Posterior cingulate gyrus (tissue), 11 donors: Measurements from ENCODE around the gene JPH3.
A peak's percentile ranks its signal among the peaks of the same experiment; 100 is the strongest.

Experiments
- DNase-seq, 10 donors: peaks; one replicate each; pipeline versions ENCODE4 v3.0.0 to v3.0.0-alpha.2; 2020 to 2021; ENCODE audit warnings: mixed read lengths in 3 of 10
- intact Hi-C: fragments of 100-400 bp; cut with DNase I; formaldehyde crosslinking; loops from one replicate; pipeline ENCODE4 v1.15.1; 2023

JPH3 gene

DNA sequence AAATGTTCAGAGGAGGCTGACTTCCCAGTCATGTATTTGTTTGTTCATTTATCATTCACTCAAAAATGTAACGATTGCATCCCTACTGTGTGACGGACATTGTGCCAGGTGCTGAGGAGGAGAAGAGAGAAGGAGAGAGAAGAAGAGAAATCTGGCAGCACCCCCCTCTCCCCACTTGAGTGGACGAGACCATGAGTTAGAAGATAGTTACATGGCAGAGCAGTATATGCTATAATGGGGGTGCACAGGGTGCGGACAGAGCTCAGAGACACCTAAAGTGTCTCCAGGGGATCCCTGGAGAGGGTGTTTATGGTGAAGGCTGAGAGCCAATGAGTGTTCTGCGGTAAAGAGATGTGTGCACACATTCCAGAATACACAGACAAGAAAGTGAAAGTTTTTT lies 6.6 kb upstream of the JPH3 start:
- intact Hi-C loops = no loop called here
- no peak for DNase-seq

DNA sequence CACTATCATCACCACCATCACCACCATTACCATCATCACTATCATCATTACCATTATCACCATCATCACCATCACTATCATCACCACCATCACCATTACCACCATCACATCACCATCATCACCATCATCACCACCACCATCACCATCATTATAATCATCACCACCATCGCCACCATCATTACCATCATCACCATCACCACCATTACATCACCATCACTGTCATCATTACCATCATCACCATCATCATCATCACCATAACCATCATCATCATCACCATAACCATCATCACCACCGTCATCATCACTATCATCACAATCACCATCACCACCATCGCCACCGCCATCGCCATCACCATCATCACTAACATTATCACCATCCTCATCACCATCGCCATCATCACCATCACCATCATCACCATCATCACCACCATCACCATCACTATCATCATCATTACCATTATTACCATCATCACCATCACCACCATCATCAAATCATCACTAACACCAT lies 4.9 kb upstream of the JPH3 start:
- intact Hi-C loops = no loop called here
- DNase-seq = no peak

DNA sequence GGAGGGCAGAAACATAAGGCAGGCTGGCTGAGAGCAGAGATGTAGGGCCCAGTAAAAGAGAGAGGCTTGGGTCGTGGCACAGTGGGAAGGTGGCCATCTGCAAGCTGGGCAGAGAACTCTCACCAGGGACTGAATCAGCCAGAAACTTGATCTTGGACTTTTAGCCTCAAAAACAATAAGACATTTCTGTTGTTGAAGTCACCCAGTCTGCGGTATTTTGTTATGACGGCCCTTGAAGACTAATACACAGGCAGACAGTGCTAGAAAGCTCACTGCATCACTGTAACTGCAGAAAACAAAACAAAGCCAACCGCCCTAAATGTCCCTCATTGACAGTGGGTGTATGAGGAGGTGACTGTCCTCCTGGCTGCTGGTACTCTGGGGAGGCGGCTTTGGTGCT lies 3.9 kb upstream of the JPH3 start:
- intact Hi-C loops = no loop called here
- no peak for DNase-seq

DNA sequence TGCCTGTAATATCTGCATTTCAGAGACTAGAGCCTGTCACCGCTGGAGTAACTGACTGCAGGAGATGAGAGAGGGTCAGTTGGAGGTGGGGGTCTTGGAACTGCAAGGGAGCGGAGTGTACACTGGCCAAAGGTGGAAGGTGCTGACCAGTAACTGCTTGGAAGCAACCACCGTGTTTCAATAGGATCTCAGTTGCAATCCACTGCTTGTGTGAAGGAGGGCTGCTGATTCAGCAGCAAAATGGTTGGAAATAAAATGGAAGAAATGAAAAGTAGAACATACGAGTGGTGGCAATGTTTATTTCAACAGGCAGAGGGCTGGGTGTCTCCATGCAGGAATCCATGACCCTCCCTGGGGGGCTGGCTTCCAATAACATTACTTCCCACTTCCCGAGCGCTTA lies 2.1 kb upstream of the JPH3 start:
- intact Hi-C loops = no loop called here
- peak in 1 of 10 donors; percentile 2 for DNase-seq

DNA sequence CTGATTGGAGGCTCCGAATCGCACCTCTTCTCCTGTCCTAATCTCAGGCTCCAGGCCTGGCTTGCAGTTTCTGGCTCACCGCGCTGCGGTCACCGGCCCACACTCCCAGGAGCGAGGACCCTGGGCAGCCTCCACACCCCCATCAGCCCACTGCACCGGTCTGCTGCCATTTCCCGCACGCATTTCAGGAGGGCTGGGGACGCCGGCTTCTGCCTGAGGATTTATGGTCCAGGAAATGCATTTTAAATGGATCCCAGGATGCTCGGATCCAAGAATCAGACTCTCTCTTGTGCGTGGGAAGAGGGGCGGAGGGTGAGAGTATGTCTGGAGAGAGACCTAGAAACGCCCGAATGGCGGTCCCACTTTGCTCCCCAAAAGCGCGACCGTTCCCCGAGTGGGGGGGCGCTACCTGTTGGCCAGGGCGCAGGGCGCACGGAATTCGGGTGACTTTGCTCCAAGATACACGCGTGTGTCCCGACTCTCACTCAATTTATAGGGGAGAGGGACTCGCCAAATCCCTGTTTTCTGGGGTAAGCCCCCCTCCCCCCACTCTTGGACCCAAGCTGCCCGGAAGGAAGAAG lies 817 bp upstream of the JPH3 start:
- intact Hi-C loops = no loop called here
- peak in 2 of 10 donors; percentile 63 to 84 for DNase-seq

DNA sequence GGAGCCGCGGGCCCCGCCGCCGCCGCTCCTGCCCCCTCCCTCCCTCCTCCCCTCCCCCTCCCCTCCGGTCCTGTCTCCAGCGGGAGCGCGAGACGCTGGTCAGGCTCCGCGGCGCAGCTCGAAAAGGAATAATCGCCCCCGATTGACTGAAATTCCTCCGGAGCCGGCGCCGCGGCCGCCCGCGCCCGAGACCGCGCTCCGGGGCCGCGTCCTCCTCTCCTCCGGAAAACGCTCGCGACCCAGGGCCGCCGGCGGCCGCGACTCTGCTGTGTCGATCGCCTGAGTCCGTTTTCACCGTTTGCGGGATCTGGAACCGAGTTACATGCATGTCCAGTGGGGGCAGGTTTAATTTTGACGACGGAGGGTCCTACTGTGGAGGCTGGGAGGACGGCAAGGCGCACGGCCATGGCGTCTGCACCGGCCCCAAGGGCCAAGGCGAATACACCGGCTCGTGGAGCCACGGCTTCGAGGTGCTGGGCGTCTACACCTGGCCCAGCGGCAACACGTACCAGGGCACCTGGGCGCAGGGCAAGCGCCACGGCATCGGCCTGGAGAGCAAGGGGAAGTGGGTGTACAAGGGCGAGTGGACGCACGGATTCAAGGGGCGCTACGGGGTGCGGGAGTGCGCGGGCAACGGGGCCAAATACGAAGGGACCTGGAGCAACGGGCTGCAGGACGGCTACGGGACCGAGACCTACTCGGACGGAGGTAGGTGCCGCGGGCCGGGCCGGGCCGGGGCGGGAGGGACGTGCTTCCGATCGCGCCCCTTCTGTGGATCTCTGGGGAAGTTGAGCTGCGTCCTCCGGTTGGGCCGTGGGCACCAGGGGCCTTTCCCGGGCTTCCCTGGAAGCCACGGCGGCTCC lies 744 bp downstream of the JPH3 start:
- peak in 3 of 10 donors; percentile 12 to 77 (median 77) for DNase-seq
- intact Hi-C loops = no loop called here

DNA sequence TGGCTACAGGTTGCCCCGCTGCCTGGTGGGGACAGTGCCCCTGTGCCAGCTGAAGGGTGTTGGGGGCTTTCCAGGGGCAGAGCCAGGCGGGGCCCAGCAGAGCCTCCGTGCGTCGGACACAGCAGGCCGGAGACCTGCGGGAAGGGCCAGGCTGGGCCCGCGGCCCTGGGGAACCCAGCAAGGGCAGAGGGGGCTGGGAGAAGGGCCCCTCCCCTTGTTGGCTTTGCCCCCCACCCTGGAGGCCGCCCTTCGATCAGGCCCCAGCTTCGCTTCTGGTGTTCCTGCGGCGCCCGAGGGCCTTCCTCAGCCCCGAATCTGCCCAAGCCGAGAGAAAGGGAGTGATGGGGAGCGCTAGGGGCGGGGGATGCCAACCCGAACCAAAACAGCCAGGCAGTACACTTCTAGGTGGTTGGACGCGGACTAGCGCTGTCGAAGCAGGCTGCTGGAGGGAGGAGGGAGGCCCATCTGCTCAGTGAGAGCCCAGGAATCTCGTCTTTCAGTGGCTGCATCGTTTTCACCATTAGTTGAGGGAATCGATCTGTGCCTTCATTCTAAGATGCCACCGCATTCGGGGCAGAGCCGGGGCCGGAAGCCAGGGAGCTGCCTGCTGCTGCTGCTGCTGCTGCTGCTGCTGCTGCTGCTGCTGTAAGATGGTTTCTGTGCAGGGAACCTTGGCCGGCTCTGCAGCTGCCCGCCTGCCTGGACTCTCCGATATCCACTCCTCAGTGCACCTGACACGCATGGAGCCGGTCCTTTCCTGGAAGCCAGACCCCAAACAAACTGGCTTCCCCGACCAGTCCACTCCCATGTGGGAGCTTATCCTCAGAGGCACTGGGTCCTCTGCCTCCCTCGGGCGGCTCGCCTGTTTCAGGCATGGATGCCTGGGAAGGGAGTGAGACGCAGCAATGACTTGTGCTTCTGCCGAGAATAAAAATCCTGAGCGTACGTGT lies 1.7 kb downstream of the JPH3 start:
- peak in 5 of 10 donors; percentile 32 to 85 (median 42) for DNase-seq
- intact Hi-C loops = no loop called here

DNA sequence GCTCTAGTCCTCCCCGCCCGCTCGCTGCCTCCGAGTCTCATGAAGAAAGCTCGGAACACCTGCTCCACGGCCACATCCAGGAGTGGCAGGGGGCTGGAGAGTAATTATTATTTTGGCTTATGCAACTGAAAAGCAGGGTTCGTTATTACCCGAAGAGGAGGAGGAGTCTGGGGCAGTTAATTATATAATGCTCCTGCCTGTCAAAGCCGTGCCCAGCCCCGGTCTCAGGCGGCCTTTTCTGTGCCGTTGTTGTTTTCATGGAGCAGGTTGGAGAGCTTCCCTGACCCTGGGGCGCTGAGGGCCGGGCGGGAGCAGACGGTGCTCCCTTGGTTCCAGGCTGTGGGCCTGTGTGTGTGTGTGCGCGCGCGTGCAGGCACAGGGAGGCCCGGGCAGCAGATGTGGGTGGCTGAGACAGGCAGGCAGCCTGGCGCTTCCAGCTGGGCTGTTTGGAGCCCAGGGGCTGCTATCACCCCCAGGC lies 2.4 kb downstream of the JPH3 start:
- intact Hi-C loops = no loop called here
- DNase-seq = peak in 6 of 10 donors; percentile 16 to 91 (median 64)

DNA sequence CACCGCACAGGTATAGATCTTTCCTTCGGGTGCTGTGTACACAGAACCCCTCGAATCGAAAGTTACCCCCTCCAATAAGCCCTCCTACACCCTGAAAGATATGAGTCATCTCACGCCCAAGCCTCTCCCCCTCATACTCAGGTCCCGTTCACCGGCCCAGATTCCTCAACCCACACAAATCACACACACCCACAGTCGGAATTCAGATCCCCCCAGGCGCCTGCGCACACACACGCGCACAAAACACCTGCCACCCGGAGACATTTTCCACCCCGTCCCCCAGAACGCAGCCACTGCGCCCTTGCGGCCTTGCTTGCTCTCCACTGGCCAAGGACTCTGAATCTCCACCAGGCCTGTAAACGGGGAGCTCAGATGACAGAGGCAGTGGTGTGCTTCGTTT lies 4.9 kb downstream of the JPH3 start:
- intact Hi-C loops = no loop called here
- peak in 5 of 10 donors; percentile 37 to 86 (median 48) for DNase-seq

DNA sequence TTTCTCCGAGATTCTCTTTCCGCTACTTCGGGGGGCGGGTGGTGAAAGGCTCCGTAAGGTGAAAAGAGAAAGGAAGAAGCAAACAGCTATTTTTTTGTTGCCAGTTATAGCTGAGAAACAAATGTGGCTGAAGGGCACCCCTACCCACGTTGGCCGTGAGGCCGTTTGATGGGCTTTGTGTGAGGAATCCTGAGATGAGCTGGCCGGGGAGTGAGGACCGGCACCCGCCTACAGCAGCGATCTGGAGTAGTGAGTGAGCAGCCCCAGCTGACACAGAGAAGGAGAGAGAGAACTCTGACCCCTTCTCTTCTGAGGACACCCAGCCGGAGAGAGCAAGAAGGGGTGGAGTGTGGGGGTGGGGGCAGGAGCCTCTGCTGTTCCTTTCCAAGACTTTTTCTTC lies 5.6 kb downstream of the JPH3 start:
- intact Hi-C loops = no loop called here
- peak in 2 of 10 donors; percentile 68 to 79 for DNase-seq

DNA sequence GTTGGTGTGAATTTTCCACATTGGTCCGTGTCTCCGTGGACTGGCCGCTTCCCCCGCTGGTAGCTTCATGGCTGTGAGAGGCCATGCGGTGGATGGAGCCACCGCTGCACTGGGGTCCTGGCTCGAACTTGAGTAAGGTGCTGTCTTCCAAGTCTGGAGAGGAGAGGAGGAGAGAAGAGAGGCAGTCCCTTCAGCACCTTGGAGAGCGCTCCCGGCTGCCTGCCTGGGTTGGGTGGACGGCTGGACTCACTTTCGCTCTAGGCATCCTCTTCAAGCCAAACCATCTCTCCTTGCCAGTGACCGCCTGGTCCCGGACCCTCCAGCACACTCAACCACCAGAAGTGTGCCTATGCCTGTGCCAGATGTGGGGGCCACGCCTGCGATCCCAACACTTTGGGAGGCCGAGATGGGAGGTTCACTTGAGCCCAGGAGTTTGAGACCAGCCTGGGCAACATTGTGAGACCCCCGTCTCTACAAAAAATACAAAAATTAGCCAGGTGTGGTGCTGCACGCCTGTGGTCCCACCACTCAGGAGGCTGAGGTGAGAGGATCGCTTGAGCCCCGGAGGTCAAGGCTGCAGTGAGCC lies 6.2 kb downstream of the JPH3 start:
- DNase-seq = peak in 3 of 10 donors; percentile 28 to 75 (median 71)
- intact Hi-C loops = no loop called here

DNA sequence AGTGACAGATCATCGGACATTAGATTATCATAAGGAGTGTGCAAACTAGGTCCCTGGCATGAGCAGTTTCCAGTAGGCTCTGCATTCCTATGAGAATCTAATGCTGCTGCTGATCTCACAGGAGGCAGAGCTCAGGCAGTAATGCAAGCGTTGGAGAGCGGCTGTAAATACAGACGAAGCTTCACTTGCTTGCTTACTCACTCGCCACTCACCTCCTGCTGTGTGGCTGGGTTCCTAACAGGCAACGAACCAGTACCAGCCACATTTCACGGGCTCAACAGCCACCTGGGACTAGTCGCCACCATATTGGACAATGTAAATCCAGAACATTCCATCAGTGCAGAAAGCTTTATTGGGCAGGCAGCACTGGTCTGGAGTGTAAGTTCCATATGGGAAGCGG lies 7.7 kb downstream of the JPH3 start:
- peak in 2 of 10 donors; percentile 57 to 71 for DNase-seq
- intact Hi-C loops = no loop called here

DNA sequence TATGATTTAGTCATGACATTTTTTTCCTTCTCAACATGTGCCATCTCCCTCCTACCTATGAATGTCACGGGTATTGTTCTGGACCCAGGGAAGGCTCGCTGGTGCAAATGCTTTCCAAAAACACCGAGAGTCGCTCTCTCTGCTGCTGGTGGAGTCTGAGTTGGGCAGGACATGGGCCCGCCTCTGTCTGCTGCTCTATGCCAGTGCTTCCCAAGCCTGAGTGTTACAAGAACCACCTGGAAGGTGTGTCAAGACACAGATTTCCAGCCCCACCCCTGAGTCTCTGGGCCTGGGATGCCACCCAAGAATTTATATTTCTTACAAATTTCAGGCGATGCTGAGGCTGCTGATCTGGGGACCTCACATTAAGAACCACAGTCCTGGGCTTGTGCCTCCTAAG lies 9.1 kb downstream of the JPH3 start:
- DNase-seq = peak in 2 of 10 donors; percentile 35 to 55
- intact Hi-C loops = no loop called here

DNA sequence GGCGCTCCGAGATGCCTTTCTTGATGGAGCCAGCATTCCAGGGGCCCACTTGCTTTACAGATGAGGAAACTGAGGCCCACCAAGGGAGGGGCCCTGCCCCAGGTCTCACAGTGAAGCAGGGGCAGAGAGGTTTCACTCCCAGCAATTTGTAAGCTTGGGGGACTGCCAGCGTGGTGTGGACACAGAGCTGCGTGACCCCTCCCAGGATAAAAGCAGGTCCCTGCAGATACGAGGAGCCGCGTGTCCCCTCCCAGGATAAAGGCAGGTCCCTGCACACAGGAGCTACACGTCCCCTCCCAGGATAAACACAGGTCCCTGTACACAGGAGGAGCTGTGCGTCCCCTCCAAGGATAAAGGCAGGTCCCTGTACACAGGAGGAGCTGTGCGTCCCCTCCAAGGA lies 11.7 kb downstream of the JPH3 start:
- intact Hi-C loops = no loop called here
- peak in 2 of 10 donors; percentile 25 to 32 for DNase-seq

DNA sequence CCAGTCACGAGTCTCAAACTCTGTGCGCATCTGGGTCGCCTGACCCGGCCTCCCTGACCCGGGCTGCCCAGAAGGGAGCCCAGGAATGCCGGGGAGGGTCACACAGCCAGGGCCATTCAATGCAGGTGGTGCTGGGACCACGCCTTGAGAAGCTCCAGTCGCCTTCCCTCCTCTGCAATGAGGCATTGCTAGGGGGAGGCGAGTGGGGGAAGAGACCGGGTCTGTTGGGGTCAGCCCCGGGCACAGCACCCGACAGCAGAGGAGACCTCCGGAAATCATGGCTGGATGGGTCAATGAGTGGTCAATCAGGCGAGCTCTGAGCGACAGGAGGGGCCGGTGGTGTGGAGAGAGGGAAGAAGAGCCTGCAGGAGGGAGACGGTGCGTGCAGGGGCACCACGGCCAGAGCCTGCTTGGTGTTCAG lies 13.3 kb downstream of the JPH3 start:
- peak in 3 of 10 donors; percentile 64 to 74 (median 64) for DNase-seq
- intact Hi-C loops = no loop called here

DNA sequence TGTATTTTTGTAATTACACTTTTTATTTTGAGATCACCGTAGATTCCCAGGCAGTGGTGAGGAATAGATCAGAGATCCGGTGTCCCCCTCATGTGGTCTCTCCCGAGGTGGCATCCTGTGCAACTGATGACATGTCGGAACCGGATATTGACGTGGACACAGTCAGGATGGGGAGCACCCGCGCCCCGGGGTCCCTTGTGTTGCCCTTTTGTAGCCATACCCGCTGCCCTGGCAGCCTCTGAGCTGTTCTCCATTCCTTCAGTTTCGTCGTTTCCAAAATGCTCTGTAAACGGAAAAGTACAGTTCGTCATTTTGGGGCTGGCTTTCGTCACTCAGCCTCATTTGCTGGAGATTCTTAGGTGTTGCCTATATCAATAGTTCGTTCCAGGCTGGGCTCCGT lies 14.2 kb downstream of the JPH3 start:
- DNase-seq = peak in 1 of 10 donors; percentile 74
- intact Hi-C loops = no loop called here

DNA sequence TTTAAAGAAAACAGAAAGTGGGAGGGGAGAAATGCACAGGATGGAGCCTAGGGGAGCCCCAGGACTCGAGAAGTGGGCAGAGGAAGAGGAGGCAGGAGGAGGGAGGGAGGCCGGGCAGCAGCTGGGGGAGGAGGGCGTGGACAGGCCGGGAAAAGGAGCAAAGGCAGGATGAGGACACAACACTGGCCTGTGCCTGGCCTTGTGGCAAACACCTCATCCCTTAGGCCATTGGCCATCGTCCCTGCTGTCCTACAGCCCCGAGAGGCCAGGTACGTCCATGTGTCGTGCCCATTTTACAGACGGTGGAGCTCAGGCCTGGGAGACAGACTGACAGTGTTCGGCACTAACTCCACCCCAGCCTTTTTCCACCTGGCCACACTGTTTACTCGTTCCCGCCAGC lies 15.9 kb downstream of the JPH3 start:
- peak in 2 of 10 donors; percentile 33 to 35 for DNase-seq
- intact Hi-C loops = no loop called here

DNA sequence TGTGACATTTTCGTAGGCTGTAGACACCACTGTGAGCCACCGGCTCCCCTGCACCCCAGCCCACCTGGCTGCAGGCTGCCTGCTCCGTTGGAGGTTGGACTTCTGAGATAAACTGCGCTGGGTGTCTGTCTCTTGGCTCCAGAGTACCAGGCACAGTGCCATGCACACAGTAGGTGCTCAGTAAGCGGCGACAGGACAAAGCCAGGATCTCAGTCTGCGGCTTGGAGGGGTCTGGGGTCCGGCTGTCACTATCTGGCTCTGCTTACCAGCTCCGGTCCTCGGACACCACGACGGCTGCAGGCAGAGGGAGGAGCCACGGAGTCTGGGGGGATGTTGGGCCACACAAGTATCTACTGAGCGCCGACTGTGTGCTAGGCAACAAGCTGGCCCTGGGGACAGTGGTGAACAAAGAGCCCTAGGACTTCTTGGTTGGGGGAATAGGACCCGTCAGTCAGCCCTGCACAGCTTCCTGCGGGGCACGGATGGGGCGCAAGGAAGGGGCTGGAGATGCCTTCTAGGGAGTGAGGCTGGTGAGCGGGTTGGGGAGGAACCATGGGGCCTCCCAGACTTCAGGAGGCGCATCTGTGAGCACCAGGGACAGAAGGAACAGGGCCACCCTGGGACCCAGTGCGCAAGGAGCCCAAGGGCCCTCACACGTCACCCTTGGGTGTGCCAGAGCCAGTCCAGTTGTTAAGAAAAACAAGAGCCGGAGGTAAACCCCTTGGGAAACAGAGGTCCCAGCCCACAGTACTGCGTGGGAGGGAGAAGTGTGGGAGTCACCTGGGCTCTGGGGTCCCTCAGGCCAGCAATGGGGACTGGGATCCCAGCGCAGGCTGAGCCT lies 17.3 kb downstream of the JPH3 start:
- intact Hi-C loops = no loop called here
- DNase-seq = peak in 3 of 10 donors; percentile 42 to 75 (median 74)

DNA sequence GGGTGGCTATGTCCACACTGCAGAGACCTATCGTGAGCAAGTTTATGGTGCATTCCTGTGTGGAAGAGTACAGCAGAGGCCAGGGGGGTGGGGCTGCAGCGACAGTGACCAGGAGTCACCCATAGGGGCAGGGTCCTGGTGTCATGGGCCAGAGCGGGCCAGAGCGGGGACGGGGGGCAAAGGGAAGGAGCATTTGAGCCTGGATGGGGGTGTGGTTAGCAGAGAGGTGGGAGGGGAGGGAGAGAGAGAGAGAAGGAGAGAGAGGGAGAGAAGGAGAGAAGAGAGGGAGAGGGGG lies 17.8 kb downstream of the JPH3 start:
- intact Hi-C loops = no loop called here

DNA sequence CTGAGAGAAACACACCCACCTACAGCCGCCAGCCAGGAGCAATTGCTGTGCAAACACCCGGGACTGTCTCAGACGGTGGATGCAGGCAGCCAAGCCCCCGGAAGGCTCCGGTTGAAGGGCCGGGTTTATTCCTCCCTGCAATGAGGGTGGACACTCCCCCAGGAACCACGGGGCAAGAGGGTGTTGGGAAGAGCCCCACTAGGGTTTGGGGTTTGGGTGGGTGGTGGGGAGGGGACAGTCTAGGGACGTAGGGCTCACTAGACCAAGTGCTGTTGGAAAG lies 19.2 kb downstream of the JPH3 start:
- peak in 1 of 10 donors; percentile 63 for DNase-seq

More for the DNA sequence above, 17.8 kb downstream of the JPH3 start:
- peak in 2 of 10 donors; percentile 13 for DNase-seq

More for the DNA sequence above, 19.2 kb downstream of the JPH3 start:
- intact Hi-C loops = no loop called here
